ENCODE measurements around the gene ERCC4.

ERCC4 gene

GRCh38 chr16:13911871-13912270 lies 8.1 kb upstream of the ERCC4 start:
- no peak for DNase-seq

GRCh38 chr16:13912891-13913290 lies 7.1 kb upstream of the ERCC4 start:
- DNase-seq = no peak

GRCh38 chr16:13913374-13914292 lies 6.3 kb upstream of the ERCC4 start:
- DNase-seq = no peak

GRCh38 chr16:13915033-13915635 lies 4.8 kb upstream of the ERCC4 start:
- DNase-seq = no peak

GRCh38 chr16:13919330-13919682 lies 648 bp upstream of the ERCC4 start:
- DNase-seq = no peak

- no peak for DNase-seq
Measured at GRCh38 chr16:13920510-13920818, 510 bp downstream of the ERCC4 start.

- DNase-seq = no peak
Measured at GRCh38 chr16:13921328-13921727, 1.4 kb downstream of the ERCC4 start.

GRCh38 chr16:13923703-13924298 lies 3.8 kb downstream of the ERCC4 start:
- no peak for DNase-seq

GRCh38 chr16:13926464-13926863 lies 6.5 kb downstream of the ERCC4 start:
- no peak for DNase-seq

GRCh38 chr16:13926891-13927290 lies 6.9 kb downstream of the ERCC4 start:
- DNase-seq = no peak

GRCh38 chr16:13928646-13929045 lies 8.7 kb downstream of the ERCC4 start:
- DNase-seq = no peak

- no peak for DNase-seq
Measured at GRCh38 chr16:13931845-13932244, 11.9 kb downstream of the ERCC4 start.

- DNase-seq = no peak
Measured at GRCh38 chr16:13935408-13935807, 15.5 kb downstream of the ERCC4 start.

GRCh38 chr16:13936155-13936554 lies 16.2 kb downstream of the ERCC4 start:
- no peak for DNase-seq

- DNase-seq = no peak
Measured at GRCh38 chr16:13936596-13937081, 16.7 kb downstream of the ERCC4 start.

GRCh38 chr16:13937411-13937810 lies 17.5 kb downstream of the ERCC4 start:
- no peak for DNase-seq

- DNase-seq = no peak
Measured at GRCh38 chr16:13938480-13938879, 18.5 kb downstream of the ERCC4 start.

- no peak for DNase-seq
Measured at GRCh38 chr16:13939821-13940220, 19.9 kb downstream of the ERCC4 start.

GRCh38 chr16:13940397-13940933 lies 20.5 kb downstream of the ERCC4 start:
- no peak for DNase-seq

- no peak for DNase-seq
Measured at GRCh38 chr16:13944816-13945215, 24.9 kb downstream of the ERCC4 start.

- DNase-seq = no peak
Measured at GRCh38 chr16:13945744-13946485, 26.0 kb downstream of the ERCC4 start.

- no peak for DNase-seq
Measured at GRCh38 chr16:13948086-13948485, 28.1 kb downstream of the ERCC4 start.

Measured in T1000 (cell line).